GM19240 (cell line): Measurements from ENCODE around the gene EFCAB11.

Experiments
- DNase-seq: peaks from one replicate; pipeline ENCODE4 v3.0.0; 2011; ENCODE audit warnings: low spot score; ENCODE audit not compliant: insufficient read length

Gene EFCAB11

GRCh38 chr14:89957376-89957775 is 2.8 kb upstream of the EFCAB11 start:
- DNase-seq = no peak

- no peak for DNase-seq
Measured at GRCh38 chr14:89956661-89957009, 2.1 kb upstream of the EFCAB11 start.

- DNase-seq = peak; percentile 80
Measured at GRCh38 chr14:89955745-89956660, 1.5 kb upstream of the EFCAB11 start, which contains the start of gene TDP1. TDP1 (plus strand) TSS chr14:89955927; CDS start chr14:89963115, 7,188 bp downstream.

- DNase-seq = no peak
Measured at GRCh38 chr14:89955022-89955744, 653 bp upstream of the EFCAB11 start.

DNA sequence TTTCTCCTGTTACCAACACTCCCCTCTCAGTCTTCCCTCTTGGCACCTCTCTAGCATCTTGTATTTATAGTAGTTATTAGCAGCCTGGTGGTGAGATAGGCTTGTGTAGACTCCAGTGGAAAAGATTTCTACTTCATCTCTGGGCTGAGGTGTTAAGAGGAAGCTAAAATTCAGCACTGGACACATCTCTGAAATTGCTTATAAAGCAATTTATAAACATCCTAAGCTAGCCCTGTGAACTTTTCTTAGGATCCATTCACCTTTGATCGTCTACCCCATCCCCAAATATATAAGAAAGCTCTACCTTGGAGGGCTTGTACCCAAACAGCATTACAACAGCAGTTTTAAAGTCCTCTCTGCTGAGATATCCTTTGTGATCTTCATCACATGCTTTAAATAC is 928 bp downstream of the EFCAB11 start:
- DNase-seq = no peak

DNA sequence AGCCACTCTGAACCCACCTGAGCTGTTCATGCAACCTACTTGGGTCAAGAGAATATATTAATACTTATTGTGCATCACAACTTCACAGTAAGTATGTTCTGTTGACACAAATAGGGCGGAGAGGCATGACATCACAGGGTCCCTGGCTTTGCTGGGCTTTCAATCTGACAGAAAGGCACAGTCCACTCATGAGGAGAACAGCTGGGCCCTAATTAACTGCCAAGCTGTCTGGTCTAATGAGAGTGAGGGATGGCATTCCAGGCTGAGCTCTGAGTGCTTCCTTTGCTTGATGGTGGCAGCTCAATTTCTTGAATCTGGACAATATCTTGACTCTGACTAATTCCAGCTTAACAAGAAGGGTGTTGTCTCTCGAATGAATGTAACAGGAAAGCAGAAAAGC is 2.0 kb downstream of the EFCAB11 start:
- DNase-seq = no peak

DNA sequence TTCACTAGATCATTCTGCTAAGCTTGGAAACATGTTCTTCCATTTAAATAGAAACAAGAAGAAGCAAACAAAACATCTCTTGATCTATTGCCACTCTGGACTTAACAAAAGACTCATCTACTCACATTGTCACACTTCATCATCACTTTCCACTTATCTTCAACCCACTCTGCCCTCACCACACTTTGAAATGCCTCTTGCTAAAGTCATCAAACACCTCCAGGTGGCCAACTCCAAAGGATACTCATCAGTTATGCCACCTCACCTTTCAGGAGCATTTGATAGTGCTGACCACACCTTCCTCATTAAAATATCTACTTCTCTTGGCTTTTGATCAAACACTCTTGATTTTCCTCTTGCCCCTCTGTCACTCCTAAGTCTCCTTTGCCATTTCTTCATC is 7.2 kb downstream of the EFCAB11 start:
- DNase-seq = no peak

GRCh38 chr14:89941830-89942377 is 12.6 kb downstream of the EFCAB11 start:
- no peak for DNase-seq

DNA sequence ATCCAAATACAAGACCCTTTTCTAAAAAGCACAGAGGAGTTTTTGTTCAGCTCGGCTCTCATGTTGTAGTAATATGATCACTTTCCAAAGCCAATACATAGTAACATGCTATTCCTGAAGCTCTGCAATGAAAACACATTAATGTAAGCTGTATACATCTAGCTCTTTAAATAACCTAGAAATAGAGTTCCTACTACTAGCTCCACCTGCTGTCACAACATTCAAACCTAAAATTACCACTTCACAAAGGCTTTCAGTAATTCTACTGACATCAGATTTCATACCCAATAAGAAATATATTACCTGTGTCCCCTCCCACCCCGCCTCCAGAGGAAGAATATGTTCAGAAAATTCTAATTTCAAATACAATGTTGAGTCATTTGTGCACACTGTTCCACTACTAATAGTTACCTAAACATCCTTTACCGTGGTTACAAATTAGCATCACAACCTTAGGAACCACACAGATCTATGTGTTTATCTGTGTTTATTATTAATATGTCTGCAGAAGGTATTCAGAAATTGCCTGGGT is 17.8 kb downstream of the EFCAB11 start:
- no peak for DNase-seq

- DNase-seq = no peak
Measured at GRCh38 chr14:89933002-89933401, 21.5 kb downstream of the EFCAB11 start.

DNA sequence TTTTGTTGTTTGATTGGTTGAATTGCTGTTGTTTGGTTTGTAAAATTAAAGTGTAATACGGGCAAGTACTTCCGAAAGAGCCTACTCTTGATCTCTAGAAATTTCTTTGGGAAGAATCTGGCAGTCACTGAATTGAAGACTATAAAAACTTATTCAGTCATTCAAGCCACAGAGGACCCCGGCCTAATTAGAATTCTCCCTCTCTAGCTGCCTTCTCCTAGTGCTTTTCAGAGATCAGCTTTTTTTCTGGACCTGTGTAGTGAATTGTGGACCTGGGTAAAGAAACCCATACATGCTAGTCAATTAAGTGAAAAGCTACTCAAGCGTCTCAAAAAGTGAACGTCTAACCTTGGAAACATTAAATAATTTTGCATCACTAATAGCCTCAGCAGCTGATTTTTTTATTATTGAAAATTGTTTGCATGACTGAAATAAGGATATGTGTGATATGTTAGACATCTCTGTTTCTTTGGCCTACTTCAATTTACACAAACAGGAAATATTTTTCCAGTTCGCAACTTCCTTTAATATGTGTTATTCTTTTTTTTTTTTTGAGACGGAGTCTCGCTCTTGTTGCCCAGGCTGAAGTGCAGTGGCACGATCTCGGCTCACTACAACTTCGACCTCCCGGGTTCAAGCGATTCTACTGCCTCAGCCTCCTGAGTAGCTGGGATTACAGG is 27.2 kb downstream of the EFCAB11 start:
- no peak for DNase-seq

DNA sequence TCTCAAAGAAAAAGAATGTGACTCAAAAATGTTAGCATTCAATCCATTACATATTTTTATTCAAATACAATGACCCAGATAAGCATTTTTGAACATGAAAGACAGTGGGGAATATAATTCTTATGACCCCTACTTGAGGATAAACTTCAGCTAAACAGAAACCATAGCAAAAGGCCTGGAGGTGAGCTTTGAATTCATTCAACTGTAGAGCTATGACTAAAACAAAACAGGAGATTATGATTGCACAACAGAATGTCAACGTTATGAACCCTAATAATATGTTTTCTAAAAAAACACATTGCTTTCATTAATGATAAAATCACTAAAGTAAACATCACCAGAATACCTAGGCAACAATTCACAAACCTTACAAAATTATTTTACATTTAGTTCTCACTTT is 27.8 kb downstream of the EFCAB11 start:
- no peak for DNase-seq

DNA sequence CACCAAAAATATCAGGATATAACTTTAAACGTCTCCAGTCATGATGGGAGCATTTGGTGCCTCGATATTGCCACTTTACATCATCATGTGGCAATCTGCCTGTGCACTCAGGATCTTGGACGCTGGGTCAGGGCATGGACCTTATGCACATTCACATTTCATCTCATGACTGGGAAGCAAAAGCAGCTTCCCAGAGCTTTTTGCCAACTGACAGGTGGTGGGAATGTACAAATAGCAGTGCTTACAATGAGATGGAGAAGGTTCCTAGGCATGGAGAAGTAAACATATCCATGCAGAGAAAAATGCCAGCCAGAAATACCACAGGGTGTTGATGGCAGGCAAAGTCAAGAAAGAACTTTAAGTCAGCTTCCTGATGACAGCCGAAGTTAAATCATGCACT is 30.3 kb downstream of the EFCAB11 start:
- DNase-seq = no peak

DNA sequence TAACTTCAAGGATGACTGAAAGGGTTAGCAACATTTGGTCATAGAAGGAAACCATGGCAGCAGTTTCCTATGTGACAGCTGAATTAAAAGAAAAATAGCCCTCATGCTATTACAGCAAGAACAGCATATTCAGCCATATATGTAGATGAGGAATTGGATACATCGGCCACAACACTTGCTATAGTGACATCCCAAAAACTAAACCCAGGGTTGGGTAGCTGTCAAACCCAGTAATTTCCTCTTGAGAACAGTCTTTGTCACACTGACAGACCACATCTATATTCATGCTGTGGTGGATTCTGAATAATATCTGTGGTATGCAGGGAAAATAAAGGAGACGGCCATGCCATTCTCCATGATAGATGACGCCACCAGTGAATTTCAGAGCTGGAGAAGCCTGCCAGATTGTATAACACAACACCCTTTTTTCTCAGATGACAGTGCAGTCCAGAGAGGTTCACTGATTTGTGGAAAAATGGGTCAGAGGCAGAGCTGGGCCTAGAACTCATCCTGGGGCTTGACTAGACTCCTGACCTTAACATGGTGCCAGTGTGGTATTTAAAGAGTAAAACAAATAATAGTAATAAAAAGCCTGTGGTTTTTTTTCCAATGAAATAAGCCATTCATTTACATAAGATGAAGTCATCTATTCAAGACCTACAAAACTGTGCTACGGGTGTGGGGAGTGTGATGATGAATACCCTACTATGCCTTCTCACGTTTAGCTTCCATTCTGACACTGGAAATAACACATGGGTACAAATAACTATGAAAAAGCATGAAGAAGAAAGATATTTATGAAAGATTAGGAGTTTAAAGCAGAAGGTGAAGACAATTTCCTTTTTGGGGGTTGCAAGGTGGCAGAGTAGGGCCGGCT is 32.3 kb downstream of the EFCAB11 start:
- DNase-seq = no peak

DNA sequence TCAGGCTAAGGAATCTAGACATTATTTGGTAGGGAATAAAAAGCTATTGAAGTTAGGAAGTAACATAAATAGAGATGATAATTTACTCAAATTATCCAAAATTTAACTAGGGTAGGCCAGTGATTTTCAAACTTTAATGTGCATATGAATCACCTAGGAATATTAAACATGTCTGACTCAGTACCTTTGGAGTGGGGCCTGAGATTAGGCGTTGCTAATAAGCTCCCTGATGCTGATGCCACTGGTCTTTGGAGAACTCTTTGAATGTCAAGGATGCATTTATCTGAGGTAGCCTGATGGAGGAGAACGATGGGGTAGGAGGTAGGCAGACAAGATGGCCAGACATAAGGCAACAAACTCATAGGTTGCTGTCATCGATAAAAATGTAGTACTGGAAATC is 33.2 kb downstream of the EFCAB11 start:
- DNase-seq = no peak

GRCh38 chr14:89920056-89920455 is 34.5 kb downstream of the EFCAB11 start:
- no peak for DNase-seq

DNA sequence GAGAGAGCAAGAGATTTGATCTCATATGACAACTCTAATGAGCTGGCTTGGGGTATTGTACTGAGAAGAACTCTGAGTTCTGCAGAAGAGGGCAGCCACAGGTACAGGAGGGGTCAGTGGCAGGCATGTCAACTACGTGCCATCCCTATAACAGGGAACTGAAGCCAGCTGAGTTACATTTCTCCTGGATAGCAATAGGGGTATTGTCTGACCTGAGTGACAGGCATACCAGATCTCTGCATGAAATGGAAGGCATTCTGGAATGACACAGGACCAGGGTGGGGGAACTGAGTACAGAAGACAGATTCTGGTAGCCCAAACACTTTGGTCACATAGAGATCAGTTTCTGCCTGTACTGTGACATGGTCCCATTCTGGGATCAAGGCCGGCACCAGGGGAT is 35.8 kb downstream of the EFCAB11 start:
- no peak for DNase-seq

DNA sequence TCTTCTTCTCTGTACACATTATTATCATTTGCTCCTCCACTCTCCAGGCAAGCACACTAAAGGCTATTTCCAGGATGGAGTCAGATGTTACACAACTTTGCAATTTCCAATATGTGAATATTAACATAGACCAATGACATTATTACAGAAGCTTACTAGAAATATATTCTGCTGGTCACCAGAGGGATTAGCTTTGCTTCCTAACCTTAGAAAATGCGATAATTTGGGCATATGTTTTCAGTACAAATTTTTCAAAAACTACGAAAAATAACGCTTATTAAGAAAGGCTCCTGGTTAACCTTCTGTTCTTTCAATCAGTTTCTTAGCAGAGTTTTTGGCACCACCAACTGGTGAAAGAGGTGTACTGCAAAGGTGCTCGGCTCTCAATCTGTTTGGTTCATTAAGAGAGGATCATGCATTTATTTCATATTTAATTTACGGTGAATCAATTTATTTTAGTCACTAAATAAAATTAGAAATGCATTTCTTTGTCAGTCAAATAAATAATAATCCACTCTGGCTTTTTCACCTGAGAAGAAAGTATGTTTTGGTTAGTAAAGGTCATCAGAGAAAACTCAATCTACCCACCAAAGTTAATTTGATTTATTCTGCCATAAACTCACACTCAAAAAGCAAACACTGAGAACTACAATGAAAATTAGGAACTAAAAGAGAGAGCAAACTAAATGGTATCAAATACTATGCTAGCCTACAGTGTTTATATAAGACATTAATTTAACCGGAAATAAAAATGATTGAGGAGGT is 39.2 kb downstream of the EFCAB11 start:
- DNase-seq = peak; percentile 17

GRCh38 chr14:89912667-89913211 is 41.8 kb downstream of the EFCAB11 start:
- no peak for DNase-seq
